Hindlimb muscle (tissue), 1 donor: ENCODE results near the gene PLA2G4F. TPM values are rescaled to one million over a fixed set of nuclear protein-coding genes. Genes with fewer than 3 reads are reported as not detected.

ENCODE experiments used
- DNase-seq: peaks from one replicate; pipeline ENCODE4 v3.0.0-alpha.2; 2013
- polyA plus RNA-seq: library from polyadenylated mRNA; unstranded; fragments of 120-200 nt; gene quantifications from one replicate; pipeline ENCODE4 v1.2.1, GENCODE V29; 2013; ENCODE audit not compliant: insufficient read length

The PLA2G4F gene
- polyA plus RNA-seq, 1 donor, result 0.35 TPM

- DNase-seq, result no peak
These were observed 9.1 kb downstream of the PLA2G4F start for GRCh38 chr15:42147431-42147735.

GRCh38 chr15:42146551-42147430 is 9.6 kb downstream of the PLA2G4F start:
- DNase-seq, result no peak

- DNase-seq, result no peak
These were observed 10.6 kb downstream of the PLA2G4F start for GRCh38 chr15:42145546-42146455.

GRCh38 chr15:42144841-42145375 is 11.5 kb downstream of the PLA2G4F start:
- DNase-seq, result no peak

- no peak for DNase-seq
These were observed 12.4 kb downstream of the PLA2G4F start for GRCh38 chr15:42143866-42144625.

GRCh38 chr15:42143356-42143755 is 13.1 kb downstream of the PLA2G4F start:
- DNase-seq, result no peak

GRCh38 chr15:42141795-42142667 is 14.4 kb downstream of the PLA2G4F start:
- DNase-seq, result no peak

- DNase-seq, result no peak
These were observed 15.2 kb downstream of the PLA2G4F start for GRCh38 chr15:42141246-42141645.

GRCh38 chr15:42140383-42141070 is 15.9 kb downstream of the PLA2G4F start:
- DNase-seq, result no peak

GRCh38 chr15:42139596-42139995 is 16.8 kb downstream of the PLA2G4F start:
- DNase-seq, result no peak

GRCh38 chr15:42138968-42139386 is 17.5 kb downstream of the PLA2G4F start:
- no peak for DNase-seq

- DNase-seq, result no peak
These were observed 18.0 kb downstream of the PLA2G4F start for GRCh38 chr15:42138411-42138810.

GRCh38 chr15:42137461-42138261 is 18.8 kb downstream of the PLA2G4F start:
- peak; percentile 62 for DNase-seq

- DNase-seq, result no peak
These were observed 19.9 kb downstream of the PLA2G4F start for GRCh38 chr15:42136513-42136912.

GRCh38 chr15:42135351-42135750 is 21.1 kb downstream of the PLA2G4F start:
- DNase-seq, result no peak

GRCh38 chr15:42134617-42135245 is 21.7 kb downstream of the PLA2G4F start:
- DNase-seq, result no peak

- DNase-seq, result no peak
These were observed 22.4 kb downstream of the PLA2G4F start for GRCh38 chr15:42133886-42134502.

GRCh38 chr15:42133356-42133755 is 23.1 kb downstream of the PLA2G4F start:
- no peak for DNase-seq
